Mucosa of rectum (tissue), 2 donors: ENCODE data around the gene ZNF444.
"Not testable (repeated sequence)": the region's sequence is repeated elsewhere in the genome, so short reads cannot be mapped to it uniquely, and the experiment has no call there.

Source experiments
- H3K27ac ChIP-seq, 2 donors: one replicate each; pipeline ENCODE4 v1.7.0; 2013; ENCODE audit warnings: inconsistent platforms in 2 of 2, low read depth in 2 of 2, low read length in 2 of 2
- H3K27me3 ChIP-seq, 2 donors: one replicate each; pipeline ENCODE4 v1.7.0; 2013; ENCODE audit warnings: low read length in 2 of 2; ENCODE audit not compliant: control insufficient read depth in 2 of 2, insufficient read depth in 2 of 2
- H3K36me3 ChIP-seq, 2 donors: one replicate each; pipeline ENCODE4 v1.7.0; 2013; ENCODE audit warnings: low read length in 2 of 2; ENCODE audit not compliant: control insufficient read depth in 2 of 2, insufficient read depth in 2 of 2
- H3K4me1 ChIP-seq, 2 donors: one replicate each; pipeline ENCODE4 v1.7.0; 2013; ENCODE audit warnings: low read length in 2 of 2, mild to moderate bottlenecking in 1 of 2; ENCODE audit not compliant: control insufficient read depth in 2 of 2, insufficient read depth in 2 of 2
- H3K4me3 ChIP-seq, 2 donors: one replicate each; pipeline ENCODE4 v1.7.0; 2013; ENCODE audit warnings: low read length in 2 of 2
- H3K9ac ChIP-seq, 2 donors: one replicate each; pipeline ENCODE4 v1.7.0; 2013; ENCODE audit warnings: low read length in 2 of 2, low read depth in 1 of 2, mild to moderate bottlenecking in 1 of 2
- H3K9me3 ChIP-seq, 2 donors: one replicate each; pipeline ENCODE4 v1.7.0; 2013; ENCODE audit warnings: low read length in 2 of 2; ENCODE audit not compliant: control insufficient read depth in 2 of 2
- donor health status: healthy.
- donor health status: Normal muscosa, but diverticular disease.

The ZNF444 gene

DNA sequence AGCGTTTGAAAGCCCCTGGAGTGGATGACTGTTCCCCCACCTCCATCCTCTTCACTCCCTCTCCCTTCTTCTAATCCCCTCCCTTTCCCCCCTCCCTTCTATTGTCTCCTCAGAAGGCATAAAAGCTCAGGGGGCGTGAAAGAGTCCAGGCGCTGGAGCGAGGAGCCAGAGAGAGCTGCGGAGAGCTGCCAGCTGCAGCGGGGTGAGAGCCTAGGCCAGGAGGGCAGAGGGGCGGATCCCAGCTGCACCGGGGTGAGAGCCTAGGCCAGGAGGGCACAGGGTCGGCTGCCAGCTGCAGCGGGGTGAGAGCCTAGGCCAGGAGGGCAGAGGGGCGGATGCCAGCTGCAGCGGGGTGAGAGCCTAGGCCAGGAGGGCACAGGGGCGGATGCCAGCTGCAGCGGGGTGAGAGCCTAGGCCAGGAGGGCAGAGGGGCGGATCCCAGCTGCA is 34.8 kb downstream of the ZNF444 start, which contains the start of gene GALP:
TSS of gene GALP (plus strand) at position 148 of the 447 bp plus-strand sequence. CDS start 1,101 bp downstream, outside the sequence.
- not testable (repeated sequence) for H3K4me3 ChIP-seq, H3K27me3 ChIP-seq

DNA sequence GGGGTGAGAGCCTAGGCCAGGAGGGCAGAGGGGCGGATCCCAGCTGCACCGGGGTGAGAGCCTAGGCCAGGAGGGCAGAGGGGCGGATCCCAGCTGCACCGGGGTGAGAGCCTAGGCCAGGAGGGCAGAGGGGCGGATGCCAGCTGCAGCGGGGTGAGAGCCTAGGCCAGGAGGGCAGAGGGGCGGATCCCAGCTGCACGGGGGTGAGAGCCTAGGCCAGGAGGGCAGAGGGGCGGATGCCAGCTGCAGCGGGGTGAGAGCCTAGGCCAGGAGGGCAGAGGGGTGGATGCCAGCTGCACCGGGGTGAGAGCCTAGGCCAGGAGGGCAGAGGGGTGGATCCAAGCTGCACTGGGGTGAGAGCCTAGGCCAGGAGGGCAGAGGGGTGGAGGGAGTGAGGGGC is 35.2 kb downstream of the ZNF444 start:
- not testable (repeated sequence) for H3K36me3 ChIP-seq, H3K9ac ChIP-seq, H3K4me1 ChIP-seq, H3K27me3 ChIP-seq, H3K9me3 ChIP-seq, H3K4me3 ChIP-seq, H3K27ac ChIP-seq

More for the DNA sequence above, 34.8 kb downstream of the ZNF444 start, which contains the start of gene GALP:
- not testable (repeated sequence) for H3K27ac ChIP-seq, H3K4me1 ChIP-seq, H3K9me3 ChIP-seq, H3K36me3 ChIP-seq, H3K9ac ChIP-seq

DNA sequence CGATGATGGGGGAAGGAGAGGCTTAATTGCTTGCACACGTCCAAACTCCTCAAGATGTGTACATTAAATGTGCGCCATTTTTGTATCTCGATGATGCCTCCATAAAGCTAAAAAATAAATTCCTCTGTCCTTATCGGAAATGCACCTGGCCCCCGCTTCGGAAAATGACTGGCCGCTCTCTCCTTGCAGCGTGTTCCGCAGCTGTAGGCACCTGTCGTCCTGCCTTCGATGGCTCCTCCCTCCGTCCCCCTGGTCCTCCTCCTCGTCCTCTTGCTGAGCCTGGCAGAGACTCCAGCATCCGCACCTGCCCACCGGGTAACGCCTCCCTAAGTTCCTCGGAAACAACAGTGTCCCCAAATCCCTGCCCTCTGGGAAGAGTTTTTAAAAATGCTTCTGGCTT is 35.8 kb downstream of the ZNF444 start:
- Histone ChIP-seq H3K27ac (no peak overlapping the region), H3K36me3 (no peaks in the 10 kb centered on the region), H3K4me1 (no peaks in the 10 kb centered on the region), H3K4me3 (no peak overlapping the region), H3K9me3 (no peaks in the 10 kb centered on the region), H3K9ac (no peak overlapping the region), H3K27me3 (peaks cover 6 to 9% of the 10 kb centered on the region in 2 donors)

DNA sequence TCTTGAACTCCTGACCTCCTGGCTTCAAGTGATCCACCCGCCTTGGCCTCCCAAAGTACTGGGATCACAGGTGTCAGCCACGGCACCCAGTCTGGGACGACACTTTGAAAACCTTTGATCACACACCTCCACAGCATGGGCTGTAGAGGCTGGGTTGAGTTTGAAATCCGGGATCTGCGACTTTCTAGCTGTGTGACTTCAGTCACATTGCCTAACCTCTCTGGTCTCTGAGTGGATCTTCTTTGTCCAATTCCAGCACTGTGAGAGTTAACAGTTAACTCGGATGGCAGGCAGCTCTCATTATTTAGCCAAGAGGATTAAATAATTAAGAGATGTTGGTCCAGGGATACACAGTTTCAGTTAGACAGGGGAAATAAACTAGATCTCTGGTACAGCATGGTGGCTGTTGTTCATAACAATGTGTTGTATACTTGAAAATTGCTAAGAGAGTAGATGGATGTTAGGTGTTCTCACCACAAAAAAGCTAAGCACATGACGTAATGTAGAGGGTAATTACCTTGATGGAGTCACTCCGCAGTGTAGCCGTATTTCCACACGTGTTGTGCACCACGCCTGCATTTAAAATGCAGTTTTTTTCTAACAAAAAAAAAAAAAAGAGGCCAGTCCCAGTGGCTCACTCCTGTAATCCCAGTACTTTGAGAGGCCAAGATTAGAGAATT is 36.6 kb downstream of the ZNF444 start:
- H3K4me3 ChIP-seq = no peak overlapping the region
- H3K9ac ChIP-seq = no peak overlapping the region
- H3K4me1 ChIP-seq = no peaks in the 10 kb centered on the region
- no peak overlapping the region for H3K27ac ChIP-seq
- H3K27me3 ChIP-seq = peaks cover 9% of the 10 kb centered on the region in 2 donors
- no peaks in the 10 kb centered on the region for H3K9me3 ChIP-seq
- H3K36me3 ChIP-seq = no peaks in the 10 kb centered on the region

DNA sequence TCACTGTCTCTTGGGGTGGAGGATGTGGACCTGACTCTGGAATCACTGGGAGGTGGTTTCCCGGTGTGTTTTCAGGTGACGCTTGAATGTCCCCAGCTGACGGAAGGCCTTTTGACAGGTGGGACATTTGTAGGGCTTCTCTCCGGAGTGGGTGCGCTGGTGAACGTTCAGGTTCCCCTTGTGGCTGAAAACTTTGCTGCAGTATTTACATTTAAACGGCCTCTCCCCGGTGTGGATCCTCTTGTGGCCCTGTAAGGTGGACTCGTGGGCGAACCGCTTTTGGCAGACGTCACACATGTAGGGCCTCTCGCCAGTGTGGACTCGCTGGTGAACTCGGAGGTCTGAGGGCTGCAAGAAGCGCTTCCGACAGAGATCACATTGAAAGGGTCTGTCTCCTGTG is 48.7 kb downstream of the ZNF444 start:
- Histone ChIP-seq H3K27me3 (no peaks in the 10 kb centered on the region), H3K4me1 (no peaks in the 10 kb centered on the region), H3K36me3 (no peaks in the 10 kb centered on the region), H3K9me3 (no peaks in the 10 kb centered on the region), H3K9ac (no peak overlapping the region), H3K4me3 (no peak overlapping the region), H3K27ac (no peak overlapping the region)

DNA sequence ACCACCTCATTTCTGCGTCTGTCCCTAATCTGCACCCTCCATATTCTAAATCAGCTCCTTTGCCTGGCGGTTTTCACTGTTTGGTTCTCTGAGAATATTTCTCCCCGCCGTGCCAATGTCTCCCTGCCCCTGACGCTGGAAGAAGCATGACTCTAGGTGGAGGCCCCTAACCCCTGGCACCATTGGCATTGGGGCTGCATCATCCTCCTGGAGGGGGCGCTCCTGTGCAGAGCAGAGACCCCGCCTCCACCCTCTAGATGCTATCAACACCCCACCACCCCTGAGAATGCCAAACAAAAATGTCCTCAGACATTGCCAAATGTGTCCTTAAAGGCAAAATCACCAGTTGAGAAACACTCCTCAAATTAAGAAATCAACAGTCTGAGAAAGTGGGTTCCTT is 50.0 kb downstream of the ZNF444 start:
- no peak overlapping the region for H3K9ac ChIP-seq
- no peaks in the 10 kb centered on the region for H3K27me3 ChIP-seq
- H3K36me3 ChIP-seq = no peaks in the 10 kb centered on the region
- no peak overlapping the region for H3K4me3 ChIP-seq
- no peaks in the 10 kb centered on the region for H3K4me1 ChIP-seq
- H3K27ac ChIP-seq = no peak overlapping the region
- no peaks in the 10 kb centered on the region for H3K9me3 ChIP-seq

DNA sequence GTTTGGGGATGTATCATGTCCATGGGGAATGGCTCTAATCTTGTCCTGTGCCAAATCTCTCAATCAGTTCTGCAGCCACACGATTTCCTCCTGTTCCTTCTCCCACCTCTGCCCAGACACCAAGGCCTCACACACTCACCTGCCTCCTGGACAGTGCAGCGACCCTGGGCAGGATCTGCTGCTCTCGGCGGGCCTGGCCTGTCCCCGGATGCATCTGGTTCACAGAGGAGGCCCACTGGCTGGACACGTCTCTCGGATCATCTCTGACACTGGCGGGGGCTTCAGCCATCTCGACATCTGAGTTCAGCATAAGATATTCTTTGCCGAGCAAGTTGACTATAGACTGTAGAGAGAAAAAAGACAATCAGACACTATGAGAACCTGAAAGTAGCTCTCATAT is 50.6 kb downstream of the ZNF444 start:
- Histone ChIP-seq H3K9me3 (no peaks in the 10 kb centered on the region), H3K27me3 (no peaks in the 10 kb centered on the region), H3K36me3 (no peaks in the 10 kb centered on the region), H3K4me3 (no peak overlapping the region), H3K9ac (no peak overlapping the region), H3K4me1 (no peaks in the 10 kb centered on the region), H3K27ac (no peak overlapping the region)

DNA sequence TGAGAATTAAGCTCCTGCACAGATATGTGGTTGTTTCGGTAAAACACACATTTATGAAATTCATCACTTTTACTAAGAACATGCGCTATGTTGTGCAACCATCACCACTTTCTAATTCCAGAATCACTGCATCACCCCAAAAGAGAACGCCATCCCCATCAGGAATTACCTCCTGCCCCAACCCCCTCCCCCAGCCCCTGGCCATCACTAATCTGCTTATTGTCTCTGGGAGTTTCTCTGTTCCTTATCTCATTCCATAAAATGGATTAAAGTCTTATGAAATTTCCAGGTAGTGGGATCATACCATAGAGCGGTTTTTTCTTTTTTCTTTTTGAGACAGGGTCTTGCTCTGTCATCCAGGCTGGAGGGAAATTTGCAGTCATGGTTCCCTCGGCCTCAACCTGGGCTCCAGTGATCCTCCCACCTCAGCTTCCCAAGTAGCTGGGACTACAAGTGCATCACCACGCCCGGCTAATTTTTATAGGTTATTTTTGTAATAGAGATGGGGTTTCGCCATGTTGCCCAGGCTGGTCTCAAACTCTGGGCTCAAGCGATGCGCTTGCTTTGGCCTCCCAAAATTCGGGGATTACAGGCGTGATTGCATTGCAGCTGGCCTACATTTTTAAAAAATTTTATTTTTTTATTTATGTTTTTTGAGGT is 53.0 kb downstream of the ZNF444 start:
- no peaks in the 10 kb centered on the region for H3K4me1 ChIP-seq
- no peaks in the 10 kb centered on the region for H3K36me3 ChIP-seq
- H3K27ac ChIP-seq = no peak overlapping the region
- no peaks in the 10 kb centered on the region for H3K9me3 ChIP-seq
- H3K27me3 ChIP-seq = no peaks in the 10 kb centered on the region
- H3K4me3 ChIP-seq = no peak overlapping the region
- H3K9ac ChIP-seq = no peak overlapping the region

DNA sequence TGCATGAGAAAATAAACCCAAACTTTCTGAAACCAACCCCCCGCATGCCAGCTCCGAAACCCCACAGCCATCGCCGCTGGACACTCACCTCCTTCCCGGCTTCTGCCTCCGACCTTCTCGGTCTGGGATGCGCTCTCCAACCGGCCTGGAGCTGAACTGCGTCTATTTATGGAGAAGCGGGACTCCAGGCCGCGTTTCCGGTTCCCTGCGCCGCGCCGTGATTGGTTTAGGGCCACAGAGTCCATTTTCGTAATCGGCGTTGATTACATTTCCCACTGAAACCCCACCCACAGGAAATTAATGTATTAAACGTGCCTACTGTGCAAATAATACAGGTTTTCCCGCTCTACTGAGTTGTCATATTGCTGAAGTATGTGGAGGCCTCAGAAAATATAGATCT is 56.6 kb downstream of the ZNF444 start, which contains the start of gene ZSCAN5B:
TSS of gene ZSCAN5B (minus strand) at position 138 of the 400 bp plus-strand sequence. CDS start 4,731 bp downstream, outside the sequence.
- not testable (repeated sequence) for H3K4me1 ChIP-seq, H3K4me3 ChIP-seq, H3K9me3 ChIP-seq, H3K27me3 ChIP-seq, H3K9ac ChIP-seq, H3K27ac ChIP-seq, H3K36me3 ChIP-seq

DNA sequence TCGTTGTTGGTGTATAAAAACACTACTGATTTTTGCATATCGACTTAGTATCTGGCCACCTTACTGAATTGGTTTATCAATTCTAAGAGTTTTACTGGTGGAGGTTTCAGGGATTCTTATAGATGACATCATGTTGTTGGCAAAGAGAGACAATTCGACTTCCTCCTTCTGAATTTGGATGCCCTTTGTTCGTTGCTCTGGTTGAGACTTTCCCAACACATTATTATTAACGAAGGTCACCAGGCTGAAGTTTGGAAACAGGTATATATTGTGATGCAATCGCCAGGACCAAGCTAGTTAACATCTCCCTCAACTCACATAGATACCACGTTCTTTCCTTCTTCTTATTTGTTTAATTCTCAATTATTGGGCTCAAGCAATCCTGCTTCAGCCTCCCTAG is 58.6 kb downstream of the ZNF444 start:
- Histone ChIP-seq H3K27ac (no peak overlapping the region), H3K36me3 (no peaks in the 10 kb centered on the region), H3K4me3 (no peak overlapping the region), H3K4me1 (no peaks in the 10 kb centered on the region), H3K9me3 (no peaks in the 10 kb centered on the region), H3K9ac (no peak overlapping the region), H3K27me3 (no peaks in the 10 kb centered on the region)
